HTERT RPE-1 (cell line): ENCODE measurements around the gene NHLRC4.

Source experiments
- in situ Hi-C: fragments of 300-500 bp; cut with MboI; formaldehyde crosslinking; loops from 4 replicates; pipeline ENCODE4 v1.14.3; 2020; ENCODE audit warnings: low sequenced_read_pairs

NHLRC4 gene, protein sequence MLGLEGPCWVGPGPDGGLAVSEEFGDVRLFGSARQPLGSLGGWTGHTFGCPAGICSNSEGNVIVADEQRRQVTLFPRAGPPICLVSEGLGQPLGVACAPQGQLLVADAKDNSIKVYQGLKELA

DNA sequence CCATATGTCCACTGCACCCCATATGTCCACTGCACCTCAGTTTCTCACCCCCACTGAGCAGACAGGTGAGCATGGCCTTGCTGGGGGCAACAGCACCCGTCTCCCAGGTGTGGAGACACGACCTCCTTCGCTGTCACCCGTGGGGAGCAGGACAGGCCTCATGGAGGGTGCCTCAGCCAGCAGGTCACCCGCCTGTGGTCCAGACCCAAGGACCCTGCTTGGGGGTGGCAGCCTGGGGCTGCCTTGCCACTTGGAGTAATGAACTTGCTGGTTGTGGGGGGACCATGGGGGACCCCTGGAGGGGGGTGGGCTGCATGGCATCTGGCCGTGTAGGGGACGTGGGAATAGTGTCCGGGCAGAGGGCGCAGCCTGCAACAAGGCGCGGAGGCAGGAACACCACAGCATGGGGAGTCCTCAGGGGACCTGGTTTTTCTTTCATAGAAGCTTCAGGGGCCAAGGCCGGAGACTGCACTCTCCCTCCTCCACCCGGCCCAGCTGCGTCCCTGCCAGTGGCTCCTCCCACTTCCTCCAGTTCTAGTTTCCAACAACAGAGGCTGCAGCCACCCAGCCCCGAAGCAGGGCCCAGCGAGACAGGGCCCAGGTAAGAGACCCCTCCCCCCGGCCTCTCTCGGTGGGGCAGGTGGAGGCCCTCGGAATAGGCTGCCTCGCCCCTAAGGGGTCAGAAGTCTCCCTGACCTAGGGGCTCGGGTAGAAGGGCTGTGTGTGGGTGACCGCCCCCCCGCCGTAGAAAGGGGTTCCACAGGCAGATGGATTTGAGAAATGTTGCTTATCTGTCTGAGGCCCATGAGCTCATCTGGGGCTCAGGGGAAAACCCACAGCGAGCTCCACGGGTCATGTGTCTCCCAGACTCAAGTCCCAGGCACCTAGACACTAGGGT is at the start of gene NHLRC4:
NHLRC4 (plus strand) TSS at position 531 of the 898 bp plus-strand sequence. CDS start 1,043 bp downstream, outside the sequence.
- in situ Hi-C loops: no loop called here

GRCh38 chr16:518858-519257 is 47.9 kb upstream of the NHLRC4 start:
- in situ Hi-C loops: no loop called here

GRCh38 chr16:519425-519824 is 47.4 kb upstream of the NHLRC4 start:
- in situ Hi-C loops: no loop called here

- in situ Hi-C loops: no loop called here
These were observed 46.7 kb upstream of the NHLRC4 start for GRCh38 chr16:519841-520687.

DNA sequence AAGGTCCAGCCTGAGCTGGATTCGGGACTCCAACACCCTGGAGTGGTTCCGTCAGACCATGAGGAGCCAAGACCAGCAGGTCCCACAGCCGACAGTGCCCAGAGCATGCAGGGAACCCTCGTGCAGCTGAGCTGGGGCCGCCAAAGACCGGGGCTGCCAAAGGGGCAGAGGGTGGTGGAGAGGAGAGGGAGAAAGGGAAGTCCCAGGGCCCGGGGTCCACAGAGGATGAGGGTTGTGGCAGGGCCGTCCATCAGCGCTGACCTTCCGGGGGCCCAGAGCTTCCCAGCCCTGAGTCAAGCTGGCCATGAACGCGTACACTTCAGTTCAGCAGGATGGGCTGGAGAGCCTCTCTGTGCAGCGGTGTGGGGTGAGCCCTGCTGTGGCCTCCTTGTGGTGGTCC is 46.0 kb upstream of the NHLRC4 start:
- in situ Hi-C loops: no loop called here

GRCh38 chr16:521381-522210 is 45.2 kb upstream of the NHLRC4 start:
- in situ Hi-C loops: no loop called here

DNA sequence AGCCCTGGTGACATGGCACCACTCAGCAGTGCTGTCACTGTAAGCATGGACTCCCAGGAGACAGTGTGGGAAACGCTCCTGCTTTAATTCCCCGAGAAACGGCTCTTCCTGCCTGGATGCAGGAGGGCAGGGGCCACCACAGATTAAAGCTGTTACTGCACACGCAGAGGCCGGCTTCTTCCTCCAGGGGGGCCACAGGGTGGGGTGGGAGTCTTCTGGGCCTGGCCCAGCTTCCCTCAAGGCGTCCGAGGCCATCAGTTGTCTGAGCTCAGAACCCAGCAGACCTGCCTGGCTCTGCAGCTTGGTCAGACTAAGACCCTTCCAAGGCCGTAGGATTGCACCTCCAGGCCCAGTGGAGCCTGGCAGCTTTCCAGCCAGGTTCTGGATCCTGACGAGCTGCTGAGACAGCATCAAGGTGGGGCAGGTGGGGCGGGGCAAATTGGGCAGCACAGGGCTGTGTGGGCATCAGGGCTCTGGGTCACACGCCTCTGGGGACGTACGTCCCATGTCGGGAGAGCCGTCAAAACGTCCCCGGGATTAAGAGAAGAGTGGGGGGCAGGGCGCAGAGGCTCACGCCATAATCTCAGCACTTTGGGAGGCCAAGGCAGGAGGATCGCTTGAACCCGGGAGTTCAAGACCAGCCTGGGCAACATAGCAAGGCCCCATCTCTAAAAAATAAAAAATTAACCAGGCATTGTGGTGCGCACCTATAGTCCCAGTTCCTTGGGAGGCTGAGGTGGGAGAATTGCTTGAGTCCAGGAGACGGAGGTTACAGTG is 44.3 kb upstream of the NHLRC4 start:
- in situ Hi-C loops: no loop called here

DNA sequence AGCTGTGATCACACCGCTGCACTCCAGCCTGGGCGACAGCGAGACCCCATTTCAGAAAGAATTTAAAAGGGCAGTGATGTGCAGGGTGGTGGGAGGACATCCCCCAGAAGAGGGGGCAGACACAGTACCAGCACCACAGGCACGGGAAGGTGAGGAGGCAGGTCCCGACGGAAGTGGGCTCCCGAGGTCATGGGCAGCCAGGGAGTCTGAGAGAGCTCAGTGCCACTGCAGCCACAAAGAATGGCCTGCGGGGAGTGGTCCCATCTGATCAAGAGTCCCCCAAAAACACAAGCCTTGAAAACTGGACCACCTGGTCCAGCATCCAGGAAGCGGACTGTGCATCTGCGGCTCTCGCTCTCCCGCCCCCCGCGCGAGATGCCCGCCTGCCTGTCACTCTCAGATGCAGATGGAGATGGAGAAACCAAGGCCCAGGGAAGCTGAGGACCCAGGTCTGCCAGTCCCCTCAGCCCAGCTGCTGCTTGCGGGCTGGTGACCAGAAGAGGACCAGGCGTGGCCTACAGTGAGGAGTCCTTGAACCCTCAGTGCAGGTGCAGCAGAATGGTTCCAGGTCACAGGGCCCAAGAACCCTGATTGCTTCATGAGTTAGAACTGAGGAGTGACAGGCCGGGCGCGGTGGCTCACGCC is 43.6 kb upstream of the NHLRC4 start:
- in situ Hi-C loops: no loop called here

DNA sequence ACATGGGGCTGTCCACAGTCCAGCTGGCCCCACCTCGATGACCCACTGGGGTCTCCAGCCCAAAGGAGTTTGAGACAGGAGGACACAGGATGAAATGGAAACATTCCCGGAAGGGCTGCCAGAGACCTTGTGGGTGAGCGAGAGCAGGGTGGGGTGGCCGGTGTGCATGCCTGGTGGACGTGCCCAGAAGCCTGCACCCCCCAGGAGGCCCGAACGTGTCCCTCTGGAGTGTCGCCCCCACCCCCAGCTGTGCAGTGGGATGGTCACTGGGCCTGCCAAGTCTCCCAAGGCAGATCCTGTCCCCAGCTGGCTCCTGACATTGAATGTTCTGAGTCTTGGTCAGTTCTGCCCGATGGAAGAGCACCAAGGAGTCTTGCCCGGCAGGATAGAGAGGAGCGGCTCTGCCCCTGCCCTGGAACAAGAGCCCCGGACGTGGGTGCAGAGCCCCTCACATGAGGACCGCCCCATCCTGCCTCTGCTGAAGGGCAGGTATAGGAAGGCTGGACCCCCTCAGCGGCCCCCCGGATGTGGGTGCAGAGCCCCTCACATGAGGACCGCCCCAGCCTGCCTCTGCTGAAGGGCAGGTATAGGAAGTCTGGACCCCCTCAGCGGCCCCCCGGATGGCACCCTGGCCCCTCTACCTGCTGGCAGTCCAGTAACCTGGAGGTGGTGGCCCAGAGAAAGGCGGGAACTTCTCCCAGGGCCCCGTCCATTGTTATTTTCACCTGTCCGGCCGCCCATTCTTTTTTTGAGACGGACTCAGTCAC is 42.3 kb upstream of the NHLRC4 start:
- in situ Hi-C loops: no loop called here

DNA sequence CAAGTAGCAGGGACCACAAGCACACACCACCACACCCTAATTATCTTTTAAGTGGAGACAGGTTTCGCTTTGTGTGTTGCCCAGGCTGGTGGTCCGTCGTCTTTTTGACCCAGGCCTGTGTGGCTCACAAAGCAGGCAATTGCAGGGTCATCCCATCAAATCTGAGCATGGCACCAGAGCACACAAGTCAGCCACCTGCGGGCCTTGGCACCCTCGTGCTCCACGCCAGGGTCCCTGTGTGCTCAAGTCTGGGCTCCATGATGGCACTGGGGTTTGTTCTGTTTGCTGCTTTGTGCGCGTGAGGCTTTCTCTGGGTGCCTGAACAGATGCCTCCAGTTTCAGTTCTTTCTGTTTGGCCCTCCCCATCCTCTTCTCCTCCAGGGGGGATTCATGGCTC is 41.7 kb upstream of the NHLRC4 start:
- in situ Hi-C loops: no loop called here

- in situ Hi-C loops: no loop called here
These were observed 41.2 kb upstream of the NHLRC4 start for GRCh38 chr16:525520-526180.

DNA sequence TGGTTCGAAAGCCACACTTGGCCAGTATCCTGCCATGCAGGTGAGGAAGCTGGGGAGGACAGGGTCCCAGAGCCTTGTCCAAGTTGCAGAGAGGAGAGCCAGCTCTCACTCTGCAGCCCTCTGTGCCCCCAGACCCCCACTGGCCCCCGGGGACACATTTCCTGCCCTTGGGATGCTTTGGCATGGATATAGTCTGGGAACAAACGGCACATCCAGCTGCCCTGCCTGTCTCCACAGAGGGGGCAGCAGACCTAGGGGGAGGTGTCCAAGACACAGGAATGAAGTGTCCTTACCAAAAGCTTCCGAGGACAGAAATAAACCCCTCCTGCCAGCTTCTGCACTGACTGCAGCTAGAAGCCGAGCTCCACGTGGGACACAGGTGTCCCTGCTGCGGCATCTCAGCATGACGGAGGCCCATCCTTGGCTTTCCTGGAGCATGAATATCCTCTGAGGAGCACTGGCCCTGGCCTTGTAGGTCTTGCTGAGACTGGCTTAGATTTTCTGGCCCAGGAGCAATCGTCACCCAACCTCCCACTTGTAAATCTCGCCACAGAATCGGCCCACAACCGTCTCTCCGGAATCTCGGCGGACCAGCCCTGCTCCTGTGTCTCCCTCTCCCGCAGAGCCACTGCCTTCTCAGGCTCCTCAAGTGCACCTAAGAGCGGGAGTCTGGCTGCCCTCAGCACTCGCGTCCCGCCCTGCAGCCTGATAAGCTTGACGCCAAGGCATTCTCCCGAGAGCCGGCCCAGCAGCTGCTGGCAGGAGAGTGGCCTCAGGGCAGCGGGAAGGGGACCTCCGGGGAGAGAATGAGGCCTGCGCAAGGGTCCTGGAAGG is 40.4 kb upstream of the NHLRC4 start:
- in situ Hi-C loops: no loop called here

- in situ Hi-C loops: no loop called here
These were observed 39.5 kb upstream of the NHLRC4 start, which contains the start of gene CAPN15 for GRCh38 chr16:527015-527903. CAPN15 (plus strand) TSS chr16:527712; CDS start chr16:546839, 19,127 bp downstream.

DNA sequence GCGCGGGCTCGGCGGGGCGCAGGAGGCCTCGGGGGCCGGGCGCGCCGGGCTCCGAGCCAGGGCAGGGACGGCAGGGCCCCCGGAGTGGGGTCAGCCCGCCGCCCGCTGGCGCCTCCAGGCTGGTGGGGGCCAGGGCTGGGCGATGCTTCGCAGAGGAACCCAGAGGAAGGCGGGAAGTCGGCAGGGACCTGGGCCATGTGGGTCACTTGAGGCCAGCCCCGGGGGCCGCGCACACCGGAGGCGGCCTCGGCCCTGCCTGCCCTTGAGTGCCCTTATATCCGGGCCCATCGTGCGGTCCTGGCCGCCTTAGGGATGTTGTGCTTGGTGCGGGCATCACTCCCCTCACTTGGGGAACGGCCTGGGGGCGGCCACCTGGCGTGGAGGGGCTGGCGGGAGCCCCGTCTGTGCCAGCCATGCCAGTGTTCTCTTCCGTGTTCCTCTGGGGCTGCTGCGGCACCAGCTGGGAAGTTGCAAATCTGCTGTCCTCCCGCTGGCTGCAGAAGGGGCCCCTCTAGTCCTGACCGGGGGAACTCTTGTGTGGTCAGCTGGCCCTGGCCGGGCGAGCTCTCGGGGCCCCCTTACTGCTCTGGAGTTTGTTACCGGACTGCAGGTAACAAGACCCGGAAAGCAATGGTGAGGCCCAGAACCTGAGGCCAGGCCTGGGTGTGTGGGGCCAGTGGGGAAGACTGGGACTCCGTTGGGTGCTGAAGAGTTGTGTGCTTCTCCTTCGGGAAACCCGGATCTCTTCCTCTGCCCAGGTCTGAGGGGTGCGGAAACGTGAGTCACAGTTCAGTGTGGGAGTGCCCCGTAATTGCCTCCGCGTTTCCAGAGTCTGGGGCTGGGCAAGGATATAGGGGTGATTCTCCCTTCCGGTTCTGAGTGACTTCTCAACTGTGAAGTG is 38.4 kb upstream of the NHLRC4 start:
- in situ Hi-C loops: no loop called here

DNA sequence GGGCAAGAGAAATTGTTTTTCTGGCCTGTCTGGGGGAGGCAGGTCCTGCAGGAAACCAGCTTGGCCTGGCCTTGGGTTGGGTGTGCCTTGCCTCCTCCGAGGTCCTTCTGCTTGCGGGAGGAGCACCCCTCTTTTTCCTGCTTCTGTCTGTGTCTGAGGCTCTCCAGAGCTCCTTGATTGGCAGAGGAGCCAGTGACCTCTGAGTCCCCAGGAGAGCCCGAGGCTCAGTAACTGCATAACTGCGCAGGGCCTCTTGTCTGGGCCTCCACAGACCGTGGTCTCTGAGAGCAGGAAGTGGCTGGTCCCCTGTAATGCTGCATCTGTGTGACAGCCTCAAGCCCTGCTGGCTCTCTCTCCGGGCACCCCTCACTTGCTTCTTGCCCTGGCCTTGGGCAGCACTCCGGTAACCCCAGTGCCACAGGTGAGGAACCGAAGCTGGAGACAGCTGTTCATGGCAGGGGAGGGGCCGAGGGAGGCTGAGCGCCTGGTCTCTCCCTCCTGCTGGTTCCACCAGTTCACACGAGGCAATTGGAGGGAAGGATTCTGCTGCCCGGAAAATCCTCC is 37.7 kb upstream of the NHLRC4 start:
- in situ Hi-C loops: no loop called here
